GM21529 (cell line): ENCODE measurements around the gene RASL12.

Experiments
- ATAC-seq: cut with Tn5 transposase; IDR thresholded peaks from one replicate; pipeline ENCODE4 v1.9.1; 2021; ENCODE audit not compliant: unreplicated experiment

Gene RASL12

DNA sequence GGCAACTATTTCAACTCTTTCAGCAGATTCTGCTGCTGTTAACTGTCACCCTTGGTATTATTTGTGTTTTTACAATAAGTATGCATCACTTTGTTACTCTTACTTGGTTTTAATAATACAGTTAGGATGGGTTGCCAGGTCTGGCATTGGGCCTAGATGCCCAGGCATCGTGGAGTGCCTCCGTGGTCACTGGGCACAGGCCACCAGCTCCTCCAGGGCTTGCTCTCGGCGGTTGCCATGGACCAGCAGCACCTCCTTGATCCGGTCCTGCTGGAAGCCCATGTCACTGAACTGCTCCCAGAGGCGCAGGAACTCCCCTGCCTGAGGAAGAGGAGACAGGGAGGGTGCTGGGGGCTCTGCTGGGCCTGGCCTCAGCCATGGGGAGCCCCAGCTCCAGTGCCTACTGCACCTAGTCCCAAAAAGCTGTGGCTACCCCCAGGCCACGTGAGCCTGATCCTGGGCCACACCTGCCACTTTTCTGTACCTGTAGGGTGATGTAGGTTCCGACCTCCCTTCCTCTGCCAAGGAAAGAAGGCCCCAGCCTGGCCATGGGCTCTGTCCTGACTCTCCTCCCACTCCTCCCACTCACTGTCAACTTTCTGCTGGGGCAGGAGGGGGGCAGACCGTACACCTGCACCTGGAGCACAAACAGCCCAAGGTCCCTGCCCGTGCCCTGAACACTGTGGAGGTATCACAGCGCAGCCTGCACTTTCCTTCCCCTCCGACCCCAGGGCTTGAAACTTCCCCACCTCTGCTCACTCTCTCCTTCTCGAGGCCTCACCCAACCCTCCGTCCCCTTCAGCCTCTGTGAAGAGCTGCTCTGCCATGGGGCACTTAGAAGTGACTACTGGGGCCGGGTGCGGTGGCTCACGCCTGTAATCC is 25.4 kb upstream of the RASL12 start:
- ATAC-seq = no peak

DNA sequence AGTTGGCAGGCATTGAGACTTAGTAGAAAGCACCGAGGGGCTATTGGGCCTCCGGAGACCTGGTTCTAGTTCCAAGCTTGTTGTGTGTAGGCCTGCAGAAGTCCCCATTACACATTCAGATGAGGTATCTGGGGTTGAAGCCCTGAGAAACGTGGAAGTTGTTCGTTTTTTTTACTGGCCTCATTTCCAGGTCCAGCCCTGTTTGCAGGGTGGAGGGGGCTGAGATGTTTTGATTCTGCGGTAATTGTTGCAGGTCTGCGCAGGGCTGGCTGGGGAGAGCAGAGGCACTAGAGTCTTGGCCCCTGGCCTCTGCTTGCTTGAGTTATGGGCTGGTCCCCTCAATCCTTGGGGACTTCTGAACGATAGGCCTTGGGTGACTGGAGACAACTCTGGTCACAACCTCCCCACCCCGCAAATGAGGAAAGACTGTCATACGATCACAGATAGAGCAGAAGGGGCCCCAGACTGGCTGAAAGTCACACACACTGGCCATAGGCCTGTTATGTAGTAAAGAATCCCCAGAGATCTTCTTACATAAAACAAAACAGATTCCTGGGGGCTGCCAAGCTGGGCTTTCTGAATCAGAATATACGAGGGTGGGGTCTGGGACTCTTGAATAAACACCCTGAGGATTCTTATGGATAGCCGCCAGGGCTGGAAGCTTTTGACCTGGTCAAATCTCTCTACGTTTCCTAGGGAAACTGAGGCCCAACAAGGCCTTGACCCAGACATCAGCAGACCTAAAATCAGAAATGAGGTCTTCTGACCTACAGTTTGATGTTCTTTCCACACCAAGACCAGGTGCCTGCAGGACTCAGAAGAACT is 24.4 kb upstream of the RASL12 start:
- no peak for ATAC-seq

DNA sequence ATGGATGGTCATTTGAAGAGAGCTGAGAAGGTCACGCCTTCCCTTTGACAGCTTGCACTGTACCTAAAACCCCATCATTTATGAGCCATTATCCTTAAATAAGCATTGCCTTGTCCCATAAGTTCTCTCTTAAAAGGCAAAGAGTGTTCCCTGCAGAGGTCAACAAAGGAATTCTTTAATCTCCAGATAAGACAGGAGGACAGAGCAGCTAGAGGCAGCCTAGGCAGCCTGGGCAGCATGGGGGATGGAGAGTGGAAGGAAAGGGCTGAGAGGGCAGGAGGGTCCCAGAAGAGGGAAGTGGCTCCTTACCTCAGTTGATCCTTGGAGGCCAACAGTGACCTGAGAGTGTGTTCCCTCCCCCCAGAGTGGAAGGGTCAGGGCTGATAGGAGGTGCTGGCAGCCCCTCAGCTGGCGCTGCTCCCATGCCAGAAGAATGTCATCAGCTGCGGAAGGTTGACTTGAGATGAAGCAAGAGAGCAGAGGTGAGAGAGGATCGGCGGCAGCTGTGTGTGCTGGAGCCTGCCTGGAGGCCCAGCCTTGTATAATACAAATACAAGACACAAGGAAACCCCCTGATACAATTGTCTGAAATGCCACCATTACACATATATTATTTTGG is 21.5 kb upstream of the RASL12 start:
- no peak for ATAC-seq

DNA sequence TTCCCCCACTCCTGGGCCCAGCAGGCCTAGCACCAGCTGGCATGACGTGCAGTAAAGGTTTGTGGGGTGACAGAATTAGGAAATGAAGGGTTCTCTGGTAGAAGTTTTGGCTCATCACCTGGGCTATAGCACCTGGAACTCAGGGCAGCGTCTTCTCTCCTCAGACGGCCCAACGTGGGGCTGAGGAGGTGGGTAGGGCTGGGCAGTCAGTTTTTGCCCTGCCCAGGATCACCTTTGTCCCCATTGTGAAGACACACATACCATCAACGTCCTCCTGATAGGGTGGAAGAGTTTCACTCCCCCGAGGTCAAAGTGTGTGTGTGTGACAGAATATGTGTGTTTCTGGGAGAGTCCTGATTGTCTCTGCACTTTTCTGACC is 20.8 kb upstream of the RASL12 start:
- ATAC-seq = no peak

DNA sequence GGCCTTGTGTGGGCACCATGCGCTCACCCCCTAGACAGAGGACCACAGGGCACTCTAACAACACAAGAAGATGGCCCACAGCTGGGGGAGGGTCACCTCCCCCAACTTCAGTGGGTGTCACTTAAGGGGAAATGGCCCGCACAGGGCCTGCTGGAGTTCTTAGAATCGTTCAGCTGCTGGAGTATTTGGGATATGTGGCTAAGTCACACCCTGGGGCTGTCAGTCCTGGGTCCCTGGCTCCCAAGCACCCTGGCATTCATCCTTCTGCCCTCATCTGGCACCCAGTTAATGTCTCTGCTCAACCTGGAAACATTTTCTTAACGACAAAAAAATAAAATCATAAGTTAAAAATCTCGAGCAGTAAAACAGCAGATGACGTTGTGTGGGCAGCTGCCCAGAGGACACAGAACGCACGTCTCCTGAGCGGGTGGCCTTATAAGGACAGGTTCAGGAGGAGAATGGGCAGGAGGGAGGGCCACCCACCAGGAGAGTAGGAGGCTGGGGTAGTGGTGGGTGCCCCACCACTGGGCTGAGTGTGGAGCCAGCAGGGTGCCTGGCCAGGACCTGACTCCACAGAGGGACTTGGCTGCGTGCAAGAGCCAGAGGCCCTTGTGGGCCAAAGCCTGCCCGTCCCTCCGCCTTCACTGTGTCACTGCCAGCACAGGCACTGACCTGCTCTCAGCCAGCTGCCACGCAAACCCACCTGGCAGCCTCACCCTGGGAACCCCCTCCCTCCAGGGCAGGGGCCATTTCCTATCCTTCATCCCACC is 20.3 kb upstream of the RASL12 start:
- no peak for ATAC-seq

DNA sequence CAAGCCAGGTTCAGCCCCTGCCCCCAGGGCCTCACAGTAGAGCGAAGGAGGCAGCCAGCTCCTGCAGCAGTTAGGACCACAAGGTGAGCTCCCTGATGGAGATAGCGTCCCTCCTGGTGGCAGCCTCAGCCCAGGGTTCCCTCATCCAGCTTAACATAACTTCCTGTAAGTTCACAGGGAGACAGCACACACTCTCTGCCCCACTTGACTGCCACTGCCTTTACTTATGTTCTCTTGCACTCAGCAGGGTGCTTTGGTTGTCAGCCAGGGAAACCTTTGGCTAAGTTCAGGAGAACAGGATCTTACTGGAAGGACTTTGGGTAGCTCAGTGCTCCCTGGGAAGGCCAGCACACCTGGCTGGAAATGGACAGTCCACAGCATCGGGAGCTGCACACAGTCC is 19.6 kb upstream of the RASL12 start:
- no peak for ATAC-seq

DNA sequence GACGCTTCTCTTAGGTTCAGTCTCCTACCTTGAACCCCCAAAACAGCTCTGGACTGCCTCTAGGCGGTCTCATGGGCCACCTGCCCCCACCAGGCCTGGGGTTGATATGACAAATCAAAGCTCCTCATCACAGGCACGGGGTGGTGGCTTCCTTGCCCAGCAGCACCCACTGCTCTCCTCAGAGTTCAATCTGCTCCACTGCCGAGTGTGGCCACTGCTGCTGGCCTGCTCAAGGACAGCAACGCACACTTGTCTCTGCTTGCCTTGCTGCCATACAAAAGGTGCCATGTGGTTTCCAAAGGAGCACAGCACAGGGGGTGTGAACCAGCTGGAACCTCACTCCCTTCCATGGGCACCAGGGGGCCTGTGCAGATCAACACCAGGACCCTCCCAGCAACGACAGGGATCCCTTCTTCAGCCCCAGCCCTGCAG is 18.9 kb upstream of the RASL12 start:
- no peak for ATAC-seq

DNA sequence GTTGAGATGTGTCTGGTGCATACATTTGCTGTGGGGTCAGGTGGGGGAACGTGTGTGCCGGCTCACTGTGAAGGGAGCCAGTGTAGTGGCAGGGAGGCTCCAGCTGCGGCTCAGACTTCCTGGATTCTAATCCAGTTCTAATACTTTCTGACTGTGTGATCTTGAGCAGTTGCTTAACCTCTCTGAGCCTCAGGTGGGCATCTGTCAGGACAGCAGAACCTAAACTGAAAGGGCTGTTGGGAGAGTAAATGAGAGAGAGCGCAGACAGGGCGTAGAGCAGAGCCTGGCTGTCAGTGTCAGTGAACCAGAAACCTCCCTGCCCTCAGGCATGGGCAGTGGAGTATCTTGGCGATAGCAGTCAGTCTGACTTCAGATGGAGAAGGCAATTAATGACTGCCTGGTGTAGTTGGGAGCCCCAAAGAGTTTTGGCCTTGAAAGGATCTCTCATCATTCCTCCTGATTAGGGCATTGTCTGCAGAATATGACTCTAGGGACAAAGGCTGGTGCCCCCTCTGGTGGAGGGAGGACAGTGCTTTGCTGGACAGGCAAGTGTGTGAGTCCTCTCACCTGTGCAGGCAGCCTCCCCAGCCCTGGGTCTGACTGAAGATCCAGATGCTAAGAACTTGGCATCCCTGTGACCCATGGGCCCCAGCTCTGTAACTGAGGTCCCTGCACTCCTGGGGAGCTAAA is 18.3 kb upstream of the RASL12 start:
- no peak for ATAC-seq

DNA sequence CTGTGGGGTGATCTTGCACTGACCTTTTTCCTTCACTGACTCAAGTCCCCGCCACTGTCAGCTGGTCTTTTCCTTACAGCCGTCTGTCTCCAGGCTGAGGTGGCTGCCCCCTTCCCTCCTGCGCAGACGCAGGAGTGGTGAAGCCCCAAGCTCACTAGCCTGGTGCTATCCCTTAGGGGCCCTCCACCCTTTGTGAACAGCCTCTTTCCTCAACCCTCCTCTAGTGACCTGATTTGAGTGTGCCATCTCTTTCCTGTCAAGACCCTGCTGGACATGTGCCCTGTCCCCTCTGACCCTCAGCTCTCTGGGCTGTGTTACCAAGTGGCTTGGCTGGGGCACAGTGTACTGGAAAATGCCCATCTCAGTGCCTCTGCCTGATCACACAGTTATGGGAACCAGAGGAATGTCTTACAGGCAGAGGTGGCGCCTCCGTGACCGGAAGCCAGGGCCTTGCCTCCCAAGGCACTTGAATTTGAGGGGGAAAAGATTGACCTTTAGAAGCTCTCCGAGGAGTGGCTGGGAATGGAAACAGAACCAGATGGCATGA is 17.5 kb upstream of the RASL12 start:
- ATAC-seq = no peak

DNA sequence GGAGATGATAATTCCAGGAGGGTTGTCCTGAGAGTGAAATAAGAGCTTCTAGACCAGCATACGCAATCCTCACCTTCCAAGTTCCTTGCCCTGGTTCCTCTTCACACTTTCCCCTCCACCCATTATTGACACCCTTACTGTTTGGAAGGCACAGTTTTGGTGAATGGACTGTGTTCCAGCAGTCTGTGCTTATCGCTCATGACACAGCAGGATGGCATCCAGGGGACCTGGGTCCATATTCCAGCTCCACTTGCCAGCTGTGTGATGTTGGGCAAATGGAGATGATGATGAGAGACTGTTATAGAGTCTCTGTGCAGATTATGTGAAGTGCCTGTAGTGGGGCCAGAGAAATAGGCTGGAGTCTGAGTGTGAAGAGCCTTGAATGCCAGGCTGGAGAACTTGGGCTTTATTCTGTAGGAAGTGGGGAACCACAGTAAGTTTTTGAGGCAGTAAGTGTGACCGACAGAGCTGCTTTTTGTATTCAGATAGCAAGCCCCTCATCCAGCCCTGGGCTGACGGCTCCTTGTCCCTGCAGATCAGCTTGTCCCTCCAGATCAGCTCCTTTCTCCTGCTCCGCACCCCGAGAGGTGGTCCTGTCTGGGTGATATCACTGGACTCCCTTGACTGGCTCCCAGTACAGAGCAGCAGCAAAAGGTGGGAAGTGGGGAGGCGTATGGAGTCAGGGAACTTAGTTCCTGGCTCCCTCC is 16.9 kb upstream of the RASL12 start:
- no peak for ATAC-seq

DNA sequence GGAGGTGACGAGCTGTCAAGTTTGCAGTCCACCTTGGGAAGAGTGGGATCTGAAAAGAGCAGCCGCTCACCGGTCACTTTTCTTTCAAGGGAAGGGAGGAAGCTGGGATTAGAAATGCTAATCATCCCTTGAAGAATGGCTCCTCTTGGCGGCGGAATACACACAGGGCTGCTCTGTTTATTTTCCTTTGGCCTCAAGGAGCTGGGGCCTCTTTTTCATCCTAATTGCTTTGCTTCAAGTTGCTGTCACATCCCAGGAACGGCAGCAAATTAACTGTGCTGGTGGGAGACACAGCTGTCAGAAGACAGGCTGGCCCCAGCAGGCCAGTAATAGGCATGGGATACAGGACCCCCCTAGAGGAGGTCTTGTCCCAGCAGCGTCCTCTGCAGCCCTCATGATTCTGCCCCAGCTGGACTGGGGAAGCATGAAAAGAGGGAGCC is 15.5 kb upstream of the RASL12 start:
- ATAC-seq = no peak

DNA sequence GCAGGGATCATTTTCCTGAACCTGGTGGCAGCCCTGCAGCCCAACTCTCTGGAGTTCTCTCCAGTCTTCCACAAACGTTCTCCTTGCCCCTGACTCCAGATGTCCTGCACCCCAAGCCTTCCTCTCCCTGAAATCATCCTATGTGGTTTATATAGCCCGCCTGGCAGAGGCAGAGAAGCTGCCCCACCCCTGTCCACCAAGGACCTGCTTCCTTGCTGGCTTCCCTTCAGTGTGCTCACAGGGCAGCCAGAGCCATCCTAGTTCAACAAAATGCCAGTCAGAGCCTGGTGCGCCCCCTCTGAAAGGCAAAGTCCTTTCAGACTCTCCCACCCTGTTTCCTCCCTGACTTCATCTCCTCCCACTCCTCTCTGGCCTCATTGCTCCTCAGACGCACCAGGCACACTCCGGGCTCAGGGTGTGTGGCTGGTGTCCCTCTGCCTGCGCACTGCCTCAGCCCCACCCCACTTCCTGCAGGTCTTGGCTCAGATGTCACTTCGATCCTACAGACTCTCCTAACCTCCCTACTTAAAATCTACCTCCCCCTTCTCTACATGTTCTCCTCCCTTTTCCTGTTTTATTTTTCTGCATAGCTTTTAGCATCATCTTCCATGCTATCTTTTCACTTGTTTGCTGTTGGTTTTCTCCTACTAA is 14.6 kb upstream of the RASL12 start:
- ATAC-seq = no peak

DNA sequence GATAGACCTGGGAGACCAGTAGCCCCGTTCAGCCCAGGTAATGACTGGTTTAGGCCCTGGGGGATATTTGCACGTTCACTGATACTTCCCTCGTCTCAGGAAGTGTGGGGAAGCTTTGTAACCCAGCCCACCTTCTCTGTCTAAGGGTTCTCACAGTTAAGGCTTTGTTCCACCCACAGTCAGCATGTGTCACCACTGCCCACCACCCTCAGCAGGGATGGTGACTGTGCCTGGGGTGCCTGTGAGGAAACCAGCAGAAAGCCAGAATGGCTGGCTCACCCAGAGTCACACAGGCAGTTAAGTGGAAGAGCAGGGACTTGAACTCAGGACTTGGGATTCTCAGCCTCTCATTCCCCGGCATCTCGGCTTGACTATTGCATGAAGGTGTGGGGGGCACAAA is 14.0 kb upstream of the RASL12 start:
- ATAC-seq = no peak

DNA sequence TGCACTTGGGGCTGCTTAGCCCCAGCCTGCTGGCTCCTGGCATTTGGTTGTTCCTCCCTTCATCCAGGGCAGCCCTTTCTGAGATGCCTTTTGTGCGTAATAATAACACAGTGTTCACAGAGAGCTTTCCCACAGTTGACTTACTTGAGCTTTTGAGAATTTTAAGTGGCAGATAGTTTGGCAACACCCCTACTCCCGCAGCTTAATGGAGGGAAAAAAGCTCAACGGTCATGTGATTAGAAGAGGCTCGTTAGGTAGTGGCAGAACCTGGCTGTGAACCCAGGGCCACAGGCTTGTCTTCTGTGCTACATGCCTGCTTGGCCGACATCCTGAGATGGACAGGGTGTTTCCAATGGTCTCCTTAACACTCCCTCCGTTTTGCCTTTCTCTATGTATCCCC is 13.5 kb upstream of the RASL12 start:
- no peak for ATAC-seq

DNA sequence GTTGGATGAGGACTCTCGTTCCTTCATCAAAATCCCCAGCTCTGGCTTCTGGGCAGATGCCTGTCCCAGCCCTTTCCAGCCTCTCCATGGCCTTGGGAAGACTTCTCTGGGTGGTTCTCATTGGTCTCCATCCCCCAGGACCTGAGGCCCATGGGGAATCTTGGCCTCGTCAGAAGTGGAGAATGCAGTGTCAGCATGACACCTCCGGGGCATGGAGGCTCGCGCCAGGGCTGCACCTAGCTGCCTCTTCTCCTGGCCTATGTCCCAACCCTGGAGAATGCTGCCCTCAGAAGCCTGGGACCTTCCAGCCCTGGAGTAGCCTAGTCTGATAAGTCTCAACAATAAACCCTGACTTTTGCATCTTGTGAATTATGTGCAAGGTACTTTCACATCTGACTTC is 11.8 kb upstream of the RASL12 start:
- no peak for ATAC-seq

DNA sequence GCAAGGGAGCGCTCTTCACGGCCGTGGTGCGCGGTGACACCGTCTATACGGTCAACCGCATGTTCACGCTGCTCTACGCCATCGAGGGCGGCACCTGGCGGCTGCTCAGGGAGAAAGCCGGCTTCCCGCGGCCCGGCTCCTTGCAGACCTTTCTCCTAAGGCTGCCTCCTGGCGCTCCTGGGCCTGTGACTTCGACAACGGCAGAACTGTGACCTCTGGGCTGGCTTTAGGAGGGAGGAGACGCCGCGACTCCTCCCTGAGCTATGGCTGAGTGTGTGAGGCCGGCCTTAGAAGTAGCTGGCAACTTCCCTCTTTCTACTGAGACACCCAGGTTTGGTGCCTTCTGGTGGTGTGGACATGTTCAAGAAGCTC is 10.2 kb upstream of the RASL12 start:
- no peak for ATAC-seq

DNA sequence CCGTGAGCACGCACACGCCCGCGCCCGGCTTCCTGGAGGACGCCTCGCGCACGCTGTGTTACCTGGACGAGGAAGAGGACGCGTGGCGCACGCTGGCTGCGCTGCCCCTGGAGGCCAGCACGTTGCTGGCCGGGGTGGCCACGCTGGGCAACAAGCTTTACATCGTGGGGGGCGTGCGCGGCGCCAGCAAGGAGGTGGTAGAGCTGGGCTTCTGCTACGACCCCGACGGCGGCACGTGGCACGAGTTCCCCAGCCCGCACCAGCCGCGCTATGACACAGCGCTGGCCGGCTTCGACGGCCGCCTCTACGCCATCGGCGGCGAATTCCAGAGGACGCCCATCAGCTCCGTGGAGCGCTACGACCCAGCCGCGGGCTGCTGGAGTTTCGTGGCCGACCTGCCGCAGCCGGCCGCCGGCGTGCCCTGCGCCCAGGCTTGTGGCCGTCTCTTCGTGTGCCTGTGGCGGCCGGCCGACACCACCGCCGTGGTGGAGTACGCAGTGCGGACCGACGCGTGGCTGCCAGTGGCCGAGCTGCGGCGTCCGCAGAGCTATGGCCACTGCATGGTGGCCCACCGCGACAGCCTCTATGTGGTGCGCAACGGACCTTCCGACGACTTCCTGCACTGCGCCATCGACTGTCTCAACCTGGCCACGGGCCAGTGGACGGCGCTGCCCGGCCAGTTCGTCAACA is 9.6 kb upstream of the RASL12 start:
- no peak for ATAC-seq

DNA sequence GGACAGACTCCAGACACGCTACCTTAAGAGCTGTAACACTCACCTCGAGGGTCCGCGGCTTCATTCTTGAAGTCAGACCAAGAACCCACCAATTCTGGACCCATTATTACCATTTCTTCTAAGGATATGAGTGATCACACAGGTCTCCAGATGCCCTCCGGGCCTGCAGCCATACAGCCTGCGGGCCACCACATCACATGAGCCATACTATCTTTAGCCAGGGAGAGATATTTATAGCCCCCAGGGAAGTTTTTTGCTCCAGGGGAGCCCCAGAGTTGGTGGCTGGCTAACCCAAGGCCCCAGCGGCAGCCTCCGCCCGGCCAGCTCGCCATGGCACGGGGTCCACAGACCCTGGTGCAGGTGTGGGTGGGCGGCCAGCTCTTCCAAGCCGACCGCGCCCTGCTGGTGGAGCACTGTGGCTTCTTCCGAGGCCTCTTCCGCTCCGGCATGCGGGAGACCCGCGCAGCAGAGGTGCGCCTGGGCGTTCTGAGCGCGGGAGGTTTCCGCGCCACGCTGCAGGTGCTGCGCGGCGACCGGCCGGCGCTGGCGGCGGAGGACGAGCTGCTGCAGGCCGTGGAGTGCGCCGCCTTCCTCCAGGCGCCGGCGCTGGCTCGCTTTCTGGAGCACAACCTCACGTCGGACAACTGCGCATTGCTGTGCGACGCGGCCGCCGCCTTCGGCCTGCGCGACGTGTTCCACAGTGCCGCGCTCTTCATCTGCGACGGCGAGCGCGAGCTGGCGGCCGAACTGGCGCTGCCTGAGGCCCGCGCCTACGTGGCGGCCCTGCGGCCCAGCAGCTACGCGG is 8.9 kb upstream of the RASL12 start, which contains the start of gene KBTBD13:
TSS of gene KBTBD13 (plus strand) at position 261 of the 805 bp plus-strand sequence. CDS start at position 331, 70 bp downstream.
- ATAC-seq = no peak
